NCI-H446 treated with DMSO at 0.1 percent for 48 hours (cell line): ENCODE data around the gene RPL23.

Experiments used
- DNase-seq: peaks from one replicate; lab custom pipeline; 2025; lab: John Stamatoyannopoulos, UW

RPL23 gene

DNA sequence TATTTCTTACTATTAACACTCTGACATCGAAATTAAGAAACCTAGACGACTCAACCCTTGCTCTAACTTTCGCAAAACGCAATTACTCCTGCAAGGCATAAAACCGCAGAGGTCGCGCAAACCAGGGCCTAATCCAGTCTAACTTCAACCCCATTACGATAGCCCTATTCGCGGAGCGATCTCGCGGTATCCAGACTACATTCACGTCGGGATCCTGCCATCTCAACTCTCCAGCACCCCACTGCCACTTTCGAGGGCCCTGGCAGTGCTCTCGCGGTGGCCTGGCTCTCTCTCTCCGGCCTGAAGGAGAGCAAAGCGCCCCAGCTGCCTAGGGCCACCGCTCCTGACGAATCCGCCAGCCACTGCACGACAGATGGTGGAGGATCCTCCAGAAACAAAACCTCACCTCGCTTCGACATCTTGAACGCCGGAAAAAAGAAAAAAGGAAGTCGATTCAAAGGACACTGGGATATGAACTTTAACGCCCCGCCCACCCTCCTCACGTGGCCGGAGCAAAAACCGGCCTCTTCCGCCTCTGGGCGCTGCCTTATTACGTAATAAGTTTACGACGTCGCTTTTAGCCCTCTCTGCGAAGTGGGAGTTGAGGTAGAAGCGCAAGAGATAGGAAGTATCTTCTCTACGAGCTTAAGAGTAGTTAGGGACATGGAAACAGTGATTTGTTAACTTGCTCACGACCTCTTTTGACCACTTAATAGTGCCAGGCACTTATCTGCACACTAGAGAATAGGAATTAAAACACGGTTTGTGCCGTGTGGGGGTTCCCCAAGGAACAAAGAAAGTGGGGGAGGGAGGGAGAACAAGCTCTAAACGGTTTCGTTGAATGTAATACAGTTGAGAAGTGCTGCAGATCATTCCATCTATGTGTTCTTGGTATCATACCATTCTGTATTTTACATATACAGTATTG is at the start of gene RPL23:
RPL23 (minus strand) TSS at position 430 of the 928 bp plus-strand sequence; CDS start at position 419, 11 bp downstream.
- peak; percentile 93 for DNase-seq

DNA sequence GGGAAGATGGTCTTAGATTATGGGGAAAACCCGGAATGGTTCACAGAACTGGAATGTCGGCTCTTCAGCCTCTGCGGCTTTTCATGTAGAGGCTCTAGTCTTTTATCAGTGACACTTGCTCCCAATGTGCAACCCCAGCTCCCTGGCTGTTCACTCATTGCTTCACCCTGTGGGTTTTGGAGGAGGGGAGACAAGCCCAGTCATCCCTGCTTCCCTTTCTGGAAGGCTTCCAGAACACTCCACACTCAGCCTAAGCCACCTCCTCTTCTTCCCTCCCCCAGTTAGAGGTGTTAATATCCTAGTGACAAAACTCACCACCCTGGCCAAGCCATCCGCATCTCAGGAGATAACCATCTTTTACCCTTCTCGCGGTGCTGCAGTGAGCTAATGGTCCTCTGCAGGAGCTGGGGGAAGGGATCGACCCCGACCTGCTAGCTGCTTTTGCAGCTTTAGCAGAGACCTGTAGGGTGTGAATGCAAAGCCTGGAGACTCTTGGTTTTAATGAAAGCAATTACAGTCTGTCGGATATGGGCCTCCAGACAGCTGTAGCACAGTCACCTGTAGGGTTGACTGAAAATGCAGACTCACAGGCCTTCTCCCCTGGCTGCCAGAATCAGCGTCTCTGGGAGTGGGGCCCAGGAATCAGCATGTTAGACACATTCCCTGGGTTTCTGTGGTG is 47.6 kb upstream of the RPL23 start:
- DNase-seq: no peak

DNA sequence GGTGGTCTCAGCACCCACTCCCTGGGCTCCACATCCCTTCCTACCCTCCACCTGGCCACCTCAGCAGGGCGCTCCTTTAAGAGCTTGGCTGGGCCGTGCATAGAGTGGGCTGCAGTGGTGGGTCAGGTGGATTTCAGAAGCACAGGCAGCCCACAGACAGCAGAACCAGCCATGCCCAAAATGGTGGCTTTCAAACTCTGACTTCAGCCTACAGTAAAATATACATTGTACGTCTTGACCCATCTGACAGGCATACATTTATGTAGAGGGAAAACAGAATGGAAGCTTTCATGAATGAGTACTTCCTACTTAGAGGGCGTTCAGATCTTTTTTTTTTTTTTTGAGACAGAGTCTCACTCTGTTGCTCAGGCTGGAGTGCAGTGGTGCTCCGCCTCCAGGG is 45.9 kb upstream of the RPL23 start:
- DNase-seq: no peak

GRCh38 chr17:38898812-38899348 is 45.4 kb upstream of the RPL23 start:
- no peak for DNase-seq

GRCh38 chr17:38898291-38898679 is 44.8 kb upstream of the RPL23 start:
- DNase-seq: no peak

DNA sequence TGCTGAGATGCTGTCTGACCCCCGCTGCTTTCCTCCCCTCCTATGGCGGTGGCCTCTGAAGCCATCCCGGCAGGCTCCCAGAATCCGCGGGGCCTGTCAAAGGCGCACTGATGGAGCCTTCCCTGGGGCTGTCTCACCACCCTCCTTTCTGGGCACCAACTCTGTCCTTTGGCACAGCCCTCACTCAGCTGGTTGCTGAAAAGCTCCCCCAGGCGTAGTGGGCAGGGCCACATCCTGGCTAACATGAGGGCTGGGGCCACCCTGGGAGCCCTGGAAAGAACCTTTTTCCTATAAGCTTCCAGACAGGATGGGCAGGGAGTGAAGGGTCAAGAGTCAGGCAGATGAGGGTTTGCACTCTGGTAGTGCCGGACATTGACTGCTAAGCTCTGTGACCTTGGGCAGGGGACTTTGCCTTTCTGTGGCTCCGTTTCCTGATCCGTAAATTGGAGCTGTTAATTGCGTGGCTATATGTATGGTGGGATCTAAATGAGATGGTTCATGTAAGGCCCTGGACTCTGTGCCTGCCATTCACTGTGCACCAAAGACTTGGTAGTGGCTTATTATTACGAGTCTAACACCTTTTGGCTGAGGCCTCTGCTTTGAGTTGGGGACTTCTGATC is 44.3 kb upstream of the RPL23 start:
- no peak for DNase-seq

DNA sequence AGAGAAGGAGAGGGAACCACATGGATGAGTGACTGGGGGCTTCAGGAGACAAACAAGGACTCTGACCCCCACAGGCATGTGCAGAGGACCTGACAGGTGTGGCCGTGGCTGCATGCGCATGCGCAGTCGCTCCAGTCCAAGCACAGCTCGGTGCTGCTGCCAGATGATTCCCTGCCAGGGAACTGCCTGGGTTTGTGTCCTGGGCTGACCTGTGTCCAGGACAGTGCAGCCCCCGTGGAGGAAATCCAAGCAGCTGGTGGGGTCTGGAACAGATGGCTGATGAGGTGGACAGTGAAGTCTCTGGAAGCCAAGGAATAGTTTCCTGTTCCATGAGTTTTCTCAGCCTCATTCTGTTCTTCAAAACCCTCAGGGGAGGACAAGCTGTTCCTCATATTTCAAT is 43.7 kb upstream of the RPL23 start:
- no peak for DNase-seq

DNA sequence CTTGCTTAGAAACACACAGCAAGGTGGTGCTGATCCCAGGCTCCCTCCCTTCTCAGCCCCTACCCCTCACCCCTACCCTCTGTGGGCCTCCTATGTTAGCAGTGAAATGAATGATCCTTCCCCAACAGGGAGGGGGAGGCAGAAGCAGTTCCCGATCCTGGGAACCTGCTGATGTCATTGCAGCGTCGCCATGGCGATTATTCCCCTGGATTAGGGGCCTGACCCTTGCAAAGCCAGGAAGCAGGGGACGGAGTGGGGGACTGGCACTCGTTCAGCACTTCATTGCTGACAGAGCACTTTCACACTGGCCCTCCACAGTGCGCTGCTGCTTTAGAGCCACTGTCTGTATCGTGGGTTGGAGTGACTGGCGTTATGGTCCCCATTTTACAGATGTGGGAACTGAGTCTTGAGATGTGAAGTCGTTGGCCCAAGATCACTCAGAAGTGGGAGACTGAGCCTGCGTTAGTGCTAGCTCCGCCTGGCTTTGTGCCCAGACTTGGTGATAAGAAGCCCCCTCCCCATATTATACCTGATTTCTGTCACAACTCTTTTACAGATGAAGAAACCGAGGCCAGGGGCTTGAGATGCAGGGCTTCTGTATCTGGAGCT is 42.9 kb upstream of the RPL23 start:
- DNase-seq: no peak

DNA sequence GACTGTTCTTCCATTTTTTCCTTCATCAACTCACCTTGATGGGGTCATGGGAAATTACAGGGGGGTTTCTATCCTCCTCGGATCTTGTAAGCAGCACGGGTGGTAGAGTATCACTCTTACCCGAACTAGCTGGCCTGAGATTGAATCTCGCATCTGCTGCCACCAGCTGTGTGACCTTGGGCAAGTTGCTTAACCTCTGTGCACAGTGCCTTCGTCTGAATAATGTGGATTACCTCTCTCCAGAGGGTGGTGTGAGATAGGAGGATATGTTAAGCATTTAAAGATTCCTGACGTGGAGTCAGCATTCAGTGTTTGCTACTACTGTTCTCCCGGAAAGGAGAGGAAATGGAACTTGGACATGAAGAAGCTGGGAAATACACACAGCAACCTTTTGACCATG is 40.8 kb upstream of the RPL23 start:
- no peak for DNase-seq

DNA sequence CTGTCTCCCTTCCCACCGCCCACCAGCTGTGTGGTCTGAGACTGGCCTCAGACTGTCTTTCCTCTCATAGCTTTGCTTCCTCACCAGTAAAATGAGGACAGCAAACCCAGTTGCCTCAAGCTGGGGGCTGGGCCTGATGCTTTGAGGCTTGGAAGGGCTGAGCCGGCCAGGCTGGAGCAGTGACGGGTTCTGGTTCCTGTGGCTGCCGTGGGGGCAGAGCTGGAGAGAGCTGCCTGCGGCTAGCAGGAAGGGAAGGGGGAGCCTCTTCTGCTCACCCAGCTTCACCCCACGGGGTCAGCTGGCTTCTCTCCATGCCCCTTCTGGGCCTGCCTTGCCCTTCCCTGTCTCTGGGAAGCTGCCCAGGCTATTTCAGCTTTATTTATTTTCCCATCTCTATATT is 40.1 kb upstream of the RPL23 start:
- DNase-seq: no peak

DNA sequence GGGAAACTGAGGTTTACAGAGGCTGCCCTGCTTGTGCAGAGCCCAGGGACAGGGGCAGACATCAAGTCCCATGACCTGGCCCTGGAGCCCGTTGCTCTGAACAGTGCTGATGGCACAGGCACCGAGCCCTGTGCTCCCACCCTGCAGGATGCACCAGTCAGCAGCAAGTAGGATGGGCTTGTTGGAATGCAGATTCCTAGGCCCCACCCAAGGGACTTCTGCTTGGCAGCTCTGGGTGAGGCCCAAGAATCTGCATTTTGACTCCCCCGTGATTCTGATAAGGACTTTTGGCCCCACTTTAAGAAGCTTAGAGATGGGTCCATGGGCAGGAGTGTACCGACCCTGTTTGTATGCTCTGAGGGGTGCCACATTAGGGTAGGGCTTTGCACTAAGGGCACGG is 39.6 kb upstream of the RPL23 start:
- DNase-seq: no peak

DNA sequence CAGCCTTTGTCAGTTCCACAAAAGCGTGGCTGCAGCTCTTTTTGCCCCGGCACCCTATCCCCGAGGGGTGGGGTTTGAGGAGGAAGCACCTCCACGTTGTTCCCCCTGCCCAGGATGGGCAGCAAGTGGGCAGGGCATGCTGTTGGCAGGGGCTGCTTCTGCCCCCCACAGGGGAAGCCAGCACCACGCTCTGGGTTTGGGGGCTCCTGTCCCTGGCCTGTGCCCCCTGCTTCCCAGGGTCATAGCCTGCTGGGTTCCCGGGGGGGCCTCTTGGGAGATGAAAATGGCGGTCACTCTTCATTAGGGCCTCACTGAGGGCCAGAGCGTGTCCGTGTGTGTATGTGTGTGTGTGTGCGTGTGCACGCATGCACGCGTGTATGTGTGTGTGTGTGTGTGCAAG is 39.1 kb upstream of the RPL23 start:
- DNase-seq: no peak

GRCh38 chr17:38892083-38892482 is 38.6 kb upstream of the RPL23 start:
- no peak for DNase-seq

DNA sequence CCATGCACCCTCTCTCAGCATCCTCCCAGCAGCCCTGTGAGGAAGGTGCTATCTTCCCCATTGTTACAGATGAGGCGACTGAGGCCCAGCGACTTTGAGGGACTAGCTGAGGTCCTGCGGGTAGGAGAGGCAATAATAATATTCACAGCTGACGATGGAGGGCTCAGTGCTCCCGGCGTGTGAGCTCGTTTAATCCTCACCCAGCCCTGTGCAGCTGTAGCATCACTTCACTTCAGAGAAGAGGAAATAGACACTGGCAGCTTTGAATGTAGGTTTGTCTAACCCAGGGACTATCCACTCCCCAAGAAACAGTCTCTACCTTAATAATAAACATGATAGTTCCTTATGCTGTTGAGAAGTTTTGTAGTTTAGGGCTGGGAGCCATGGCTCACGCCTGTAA is 37.9 kb upstream of the RPL23 start:
- no peak for DNase-seq

DNA sequence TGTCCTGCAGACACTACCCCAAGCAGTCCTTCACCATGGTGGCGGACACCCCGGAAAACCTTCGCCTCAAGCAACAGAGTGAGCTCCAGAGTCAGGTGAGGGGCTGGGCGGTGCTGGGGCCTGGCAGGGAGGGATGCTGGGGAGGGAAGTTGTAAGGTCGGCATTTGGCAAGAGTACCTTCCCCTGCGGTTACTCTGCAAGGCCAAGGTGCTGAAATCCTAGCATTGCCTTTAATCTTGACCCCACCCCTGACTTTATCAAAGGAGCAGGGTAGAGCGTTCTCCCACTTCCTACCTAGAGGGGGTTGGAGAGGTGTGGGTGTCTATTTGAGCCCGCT is 36.9 kb upstream of the RPL23 start:
- DNase-seq: no peak

DNA sequence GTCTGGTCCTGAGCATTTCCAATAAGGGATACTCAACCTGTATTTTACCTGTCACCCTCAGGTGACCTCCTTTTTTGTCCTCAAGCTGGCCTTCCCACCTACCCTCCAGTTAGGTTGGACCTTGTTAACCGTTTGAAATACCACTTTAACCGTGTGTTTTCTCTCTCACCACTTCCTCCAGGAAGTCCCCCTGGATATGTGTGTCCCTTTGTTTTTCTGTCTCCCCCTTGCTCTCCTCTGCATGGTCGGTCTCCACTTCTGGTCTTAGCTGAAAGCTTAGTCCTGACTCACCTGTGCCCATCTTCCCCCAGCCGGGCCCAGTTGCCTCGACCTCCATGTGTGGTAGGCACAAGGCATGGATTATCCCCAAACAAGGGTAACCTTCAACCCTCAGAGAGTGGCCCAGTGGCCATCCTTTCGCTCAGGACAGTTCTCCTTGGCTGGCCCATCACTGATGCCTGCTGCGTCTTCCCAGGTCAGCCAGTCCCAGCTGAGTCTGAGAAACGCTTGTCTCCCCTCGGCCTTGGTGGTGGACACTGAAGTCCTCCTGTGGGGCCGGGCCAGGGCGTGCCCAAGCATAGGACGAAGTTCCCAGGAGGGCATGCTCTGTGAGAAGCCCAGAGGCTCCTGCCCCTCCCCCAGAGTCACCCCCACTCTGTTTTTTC is 36.4 kb upstream of the RPL23 start:
- no peak for DNase-seq

- DNase-seq: no peak
These were observed 35.3 kb upstream of the RPL23 start for GRCh38 chr17:38888842-38889241.

DNA sequence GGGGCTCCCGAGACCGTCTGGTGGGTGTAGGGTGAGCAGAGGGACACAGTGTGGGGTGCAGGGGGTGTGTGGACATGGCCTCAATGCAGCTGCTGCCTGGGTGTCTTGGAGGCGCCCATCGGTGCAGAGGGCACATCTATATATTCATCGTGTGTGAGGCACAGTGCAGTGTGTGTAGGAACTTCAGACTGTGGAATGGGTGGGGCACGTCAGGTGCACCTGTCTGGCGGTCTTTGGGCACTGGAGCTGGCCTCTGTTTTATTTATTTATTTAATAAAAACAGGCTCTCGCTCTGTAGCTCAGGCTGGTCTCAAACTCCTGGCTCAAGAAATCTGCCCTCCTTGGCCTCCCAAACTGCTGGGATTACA is 33.1 kb upstream of the RPL23 start:
- DNase-seq: no peak

DNA sequence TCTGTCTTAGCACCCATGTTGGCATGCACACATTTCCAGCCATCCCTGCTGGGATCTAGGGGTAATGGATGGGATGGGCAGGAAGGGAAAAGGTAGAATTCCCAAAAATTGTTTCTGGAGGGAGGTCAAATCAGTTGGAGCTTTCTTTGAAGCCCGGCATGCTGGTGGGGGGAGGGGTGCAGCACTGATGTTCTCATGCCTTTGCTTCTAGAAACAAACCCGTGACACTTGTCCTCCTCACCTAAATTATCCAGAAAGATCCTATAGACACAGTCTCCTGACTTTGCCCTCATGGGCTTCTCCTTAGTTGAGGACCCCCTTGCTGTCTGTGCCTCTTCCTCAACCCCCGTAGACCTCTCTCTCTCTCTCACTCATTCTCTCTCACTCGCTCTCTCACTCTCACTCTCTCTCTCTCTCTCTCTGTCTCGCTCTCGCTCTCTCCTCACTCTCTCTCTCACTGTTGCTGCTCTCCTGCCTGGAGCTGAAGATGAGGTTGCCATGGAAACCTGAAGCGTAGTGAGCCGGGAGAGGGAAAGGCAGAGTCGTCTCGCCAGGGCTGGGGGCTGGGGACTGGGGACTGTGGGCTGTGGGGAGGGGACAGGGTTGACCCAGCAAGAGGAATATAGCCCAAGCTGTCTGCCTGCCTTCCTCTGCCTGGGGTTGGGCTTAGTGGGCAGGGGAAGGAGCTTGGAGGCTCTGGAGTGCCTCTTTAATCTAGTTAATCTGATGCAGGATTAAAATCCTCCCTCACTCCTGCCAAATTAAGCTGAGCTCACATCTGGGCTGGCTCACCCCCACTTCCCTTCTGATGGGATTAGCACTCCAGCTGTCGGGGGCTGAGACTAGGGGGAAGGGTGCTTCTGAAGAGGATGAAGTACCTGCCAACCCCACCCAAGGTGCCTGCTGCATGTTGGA is 32.5 kb upstream of the RPL23 start:
- DNase-seq: no peak

- DNase-seq: no peak
These were observed 31.7 kb upstream of the RPL23 start for GRCh38 chr17:38885044-38885727.
